HepG2 (cell line): Measurements from ENCODE around the gene ZFAND2B. TPM values are rescaled to one million over a fixed set of nuclear protein-coding genes. Genes with fewer than 3 reads are reported as not detected.

Experiments
- EP300 ChIP-seq, 3 experiments: sonication (generic) in 1 of 3; formaldehyde crosslinking in 1 of 3; IDR thresholded peaks; 2 replicates each; pipeline versions ENCODE4 v1.5.1 to v1.6.1; 2011 to 2020; ENCODE audit warnings: low read depth in 2 of 3, low read length in 2 of 3, borderline replicate concordance in 1 of 3, improper control_type of control experiment in 1 of 3, mild to moderate bottlenecking in 1 of 3, missing genetic modification reagents in 1 of 3, moderate library complexity in 1 of 3
- FOXJ3 ChIP-seq: sonication (generic); formaldehyde crosslinking; IDR thresholded peaks from 2 replicates; pipeline ENCODE4 v1.4.0; 2020; ENCODE audit warnings: missing genetic modification reagents, mild to moderate bottlenecking, borderline replicate concordance
- FOXM1 ChIP-seq: sonication (generic); formaldehyde crosslinking; IDR thresholded peaks from 2 replicates; pipeline ENCODE4 v1.5.0; 2020; ENCODE audit warnings: missing genetic modification reagents
- GMEB1 ChIP-seq: sonication (generic); formaldehyde crosslinking; IDR thresholded peaks from 2 replicates; pipeline ENCODE4 v1.5.1; 2020; ENCODE audit warnings: missing genetic modification reagents, mild to moderate bottlenecking, borderline replicate concordance
- HOXD1 ChIP-seq: sonication (generic); formaldehyde crosslinking; IDR thresholded peaks from 2 replicates; pipeline ENCODE4 v1.5.0; 2020; ENCODE audit warnings: missing genetic modification reagents
- MTA1 ChIP-seq: sonication (generic); formaldehyde crosslinking; IDR thresholded peaks from 2 replicates; pipeline ENCODE4 v1.4.0; 2020; ENCODE audit warnings: missing genetic modification reagents, mild to moderate bottlenecking, borderline replicate concordance
- NFATC3 ChIP-seq: sonication (generic); formaldehyde crosslinking; IDR thresholded peaks from 2 replicates; pipeline ENCODE4 v1.5.1; 2020; ENCODE audit warnings: mild to moderate bottlenecking, missing genetic modification reagents
- NFIC ChIP-seq: IDR thresholded peaks from 2 replicates; pipeline ENCODE4 v1.6.1; 2012; ENCODE audit warnings: mild to moderate bottlenecking, low read length, inconsistent platforms
- POLR2G ChIP-seq: fragments of 200-400 bp; formaldehyde crosslinking; IDR thresholded peaks from 2 replicates; pipeline ENCODE4 v1.6.1; 2018; ENCODE audit warnings: mild to moderate bottlenecking, low read depth, low read length, moderate library complexity
- ZNF20 ChIP-seq: sonication (generic); formaldehyde crosslinking; IDR thresholded peaks from 2 replicates; pipeline ENCODE4 v1.4.0; 2020; ENCODE audit warnings: mild to moderate bottlenecking, moderate library complexity, missing genetic modification reagents
- ZNF235 ChIP-seq: sonication (generic); formaldehyde crosslinking; IDR thresholded peaks from 2 replicates; pipeline ENCODE4 v1.8.1; 2023; ENCODE audit warnings: mild to moderate bottlenecking, missing genetic modification reagents, borderline replicate concordance
- ZNF761 ChIP-seq: sonication (generic); formaldehyde crosslinking; conservative IDR thresholded peaks from 2 replicates; pipeline ENCODE4 v1.4.0; 2020; ENCODE audit warnings: mild to moderate bottlenecking, missing genetic modification reagents
- polyA plus RNA-seq, 8 experiments: library from polyadenylated mRNA; depleted of rRNA in 3 of 8; stranded (reverse) in 7 of 8; unstranded in 1 of 8; fragments of >200 nt; fragmentation: Illumina TruSeq in 4 of 8; extraction: Trizol in 4 of 8; gene quantifications; 2 replicates each; pipeline versions ENCODE4 v1.2.1 to v1.2.3, GENCODE V29; 2011 to 2016; ENCODE audit warnings: low read depth in 4 of 8, missing spikeins in 1 of 8, mixed read lengths in 1 of 8; ENCODE audit not compliant: insufficient read depth in 1 of 8
- total RNA-seq, 5 experiments: library from RNA; depleted of rRNA; stranded (reverse); fragments of >200 nt; fragmentation: Illumina TruSeq; extraction: Trizol; gene quantifications; 2 replicates each; pipeline ENCODE4 v1.2.3, GENCODE V29; 2016; ENCODE audit warnings: low read depth in 1 of 5
- TF ChIP-seq, protein P1 (sequence below): sonication (generic); formaldehyde crosslinking; IDR thresholded peaks from 2 replicates; pipeline ENCODE4 v1.4.0; 2020; ENCODE audit warnings: mild to moderate bottlenecking, missing genetic modification reagents, borderline replicate concordance
- TF ChIP-seq, protein P2 (sequence below): sonication (generic); formaldehyde crosslinking; IDR thresholded peaks from 2 replicates; pipeline ENCODE4 v1.4.0; 2020; ENCODE audit warnings: mild to moderate bottlenecking, missing genetic modification reagents
- TF ChIP-seq, protein P3 (sequence below): sonication (generic); formaldehyde crosslinking; IDR thresholded peaks from 2 replicates; pipeline ENCODE4 v1.9.0; 2022; ENCODE audit warnings: low read depth, missing genetic modification reagents

ZFAND2B gene
- total and polyA plus RNA-seq, 2 of the 13 experiments (the other 11 are each of a cell fraction or from before 2014, with no cell fraction given), result 53.3 to 115 TPM

- TF ChIP-seq, protein P1, sequence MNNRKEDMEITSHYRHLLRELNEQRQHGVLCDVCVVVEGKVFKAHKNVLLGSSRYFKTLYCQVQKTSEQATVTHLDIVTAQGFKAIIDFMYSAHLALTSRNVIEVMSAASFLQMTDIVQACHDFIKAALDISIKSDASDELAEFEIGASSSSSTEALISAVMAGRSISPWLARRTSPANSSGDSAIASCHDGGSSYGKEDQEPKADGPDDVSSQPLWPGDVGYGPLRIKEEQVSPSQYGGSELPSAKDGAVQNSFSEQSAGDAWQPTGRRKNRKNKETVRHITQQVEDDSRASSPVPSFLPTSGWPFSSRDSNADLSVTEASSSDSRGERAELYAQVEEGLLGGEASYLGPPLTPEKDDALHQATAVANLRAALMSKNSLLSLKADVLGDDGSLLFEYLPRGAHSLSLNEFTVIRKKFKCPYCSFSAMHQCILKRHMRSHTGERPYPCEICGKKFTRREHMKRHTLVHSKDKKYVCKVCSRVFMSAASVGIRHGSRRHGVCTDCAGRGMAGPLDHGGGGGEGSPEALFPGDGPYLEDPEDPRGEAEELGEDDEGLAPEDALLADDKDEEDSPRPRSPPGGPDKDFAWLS, result 0 out of 2 replicates have a peak, but pooled peaks have one; percentile 34
- TF ChIP-seq ZNF235 (CRISPR knock-in tag), result no peak
- TF ChIP-seq GMEB1 (CRISPR knock-in tag), result no peak
- no peak for TF ChIP-seq ZNF20 (CRISPR knock-in tag)
- TF ChIP-seq NFATC3, result no peak
- TF ChIP-seq ZNF761 (CRISPR knock-in tag), result 0 out of 2 replicates have a peak, but pooled peaks have one; percentile 6
- no peak; the same call in 1 of the 2 replicates for TF ChIP-seq POLR2G
- TF ChIP-seq, protein P2, sequence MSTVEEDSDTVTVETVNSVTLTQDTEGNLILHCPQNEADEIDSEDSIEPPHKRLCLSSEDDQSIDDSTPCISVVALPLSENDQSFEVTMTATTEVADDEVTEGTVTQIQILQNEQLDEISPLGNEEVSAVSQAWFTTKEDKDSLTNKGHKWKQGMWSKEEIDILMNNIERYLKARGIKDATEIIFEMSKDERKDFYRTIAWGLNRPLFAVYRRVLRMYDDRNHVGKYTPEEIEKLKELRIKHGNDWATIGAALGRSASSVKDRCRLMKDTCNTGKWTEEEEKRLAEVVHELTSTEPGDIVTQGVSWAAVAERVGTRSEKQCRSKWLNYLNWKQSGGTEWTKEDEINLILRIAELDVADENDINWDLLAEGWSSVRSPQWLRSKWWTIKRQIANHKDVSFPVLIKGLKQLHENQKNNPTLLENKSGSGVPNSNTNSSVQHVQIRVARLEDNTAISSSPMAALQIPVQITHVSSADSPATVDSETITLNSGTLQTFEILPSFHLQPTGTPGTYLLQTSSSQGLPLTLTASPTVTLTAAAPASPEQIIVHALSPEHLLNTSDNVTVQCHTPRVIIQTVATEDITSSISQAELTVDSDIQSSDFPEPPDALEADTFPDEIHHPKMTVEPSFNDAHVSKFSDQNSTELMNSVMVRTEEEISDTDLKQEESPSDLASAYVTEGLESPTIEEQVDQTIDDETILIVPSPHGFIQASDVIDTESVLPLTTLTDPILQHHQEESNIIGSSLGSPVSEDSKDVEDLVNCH, result no peak
- TF ChIP-seq, protein P3, sequence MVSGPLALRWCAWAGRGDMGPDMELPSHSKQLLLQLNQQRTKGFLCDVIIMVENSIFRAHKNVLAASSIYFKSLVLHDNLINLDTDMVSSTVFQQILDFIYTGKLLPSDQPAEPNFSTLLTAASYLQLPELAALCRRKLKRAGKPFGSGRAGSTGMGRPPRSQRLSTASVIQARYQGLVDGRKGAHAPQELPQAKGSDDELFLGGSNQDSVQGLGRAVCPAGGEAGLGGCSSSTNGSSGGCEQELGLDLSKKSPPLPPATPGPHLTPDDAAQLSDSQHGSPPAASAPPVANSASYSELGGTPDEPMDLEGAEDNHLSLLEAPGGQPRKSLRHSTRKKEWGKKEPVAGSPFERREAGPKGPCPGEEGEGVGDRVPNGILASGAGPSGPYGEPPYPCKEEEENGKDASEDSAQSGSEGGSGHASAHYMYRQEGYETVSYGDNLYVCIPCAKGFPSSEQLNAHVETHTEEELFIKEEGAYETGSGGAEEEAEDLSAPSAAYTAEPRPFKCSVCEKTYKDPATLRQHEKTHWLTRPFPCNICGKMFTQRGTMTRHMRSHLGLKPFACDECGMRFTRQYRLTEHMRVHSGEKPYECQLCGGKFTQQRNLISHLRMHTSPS (CRISPR knock-in tag), result peak; percentile 35; the same call in 1 of the 2 replicates
- TF ChIP-seq NFIC, result no peak
- no peak for TF ChIP-seq FOXM1
- 0 out of 2 replicates have a peak, but pooled peaks have one; percentile 10 for TF ChIP-seq FOXJ3 (CRISPR knock-in tag)
- TF ChIP-seq HOXD1, result no peak
- TF ChIP-seq MTA1 (CRISPR knock-in tag), result no peak
- no peak for TF ChIP-seq EP300 (IDR thresholded peaks at IDR 0.05; ENCODE audit: low read depth in 2 of 2, low read length in 2 of 2)
- TF ChIP-seq EP300 (CRISPR knock-in tag; IDR thresholded peaks at IDR 0.05; ENCODE audit: borderline replicate concordance), result no peak
Measured at GRCh38 chr2:219218217-219218731, 11.7 kb downstream of the ZFAND2B start (continued).
